Fibroblast of skin of scalp (primary cell): ENCODE measurements around the gene STRA6.

Experiments
- DNase-seq: peaks from one replicate; pipeline ENCODE4 v3.0.0-alpha.2; 2013

The STRA6 gene

GRCh38 chr15:74227968-74228722 is 25.6 kb upstream of the STRA6 start:
- no peak for DNase-seq

DNA sequence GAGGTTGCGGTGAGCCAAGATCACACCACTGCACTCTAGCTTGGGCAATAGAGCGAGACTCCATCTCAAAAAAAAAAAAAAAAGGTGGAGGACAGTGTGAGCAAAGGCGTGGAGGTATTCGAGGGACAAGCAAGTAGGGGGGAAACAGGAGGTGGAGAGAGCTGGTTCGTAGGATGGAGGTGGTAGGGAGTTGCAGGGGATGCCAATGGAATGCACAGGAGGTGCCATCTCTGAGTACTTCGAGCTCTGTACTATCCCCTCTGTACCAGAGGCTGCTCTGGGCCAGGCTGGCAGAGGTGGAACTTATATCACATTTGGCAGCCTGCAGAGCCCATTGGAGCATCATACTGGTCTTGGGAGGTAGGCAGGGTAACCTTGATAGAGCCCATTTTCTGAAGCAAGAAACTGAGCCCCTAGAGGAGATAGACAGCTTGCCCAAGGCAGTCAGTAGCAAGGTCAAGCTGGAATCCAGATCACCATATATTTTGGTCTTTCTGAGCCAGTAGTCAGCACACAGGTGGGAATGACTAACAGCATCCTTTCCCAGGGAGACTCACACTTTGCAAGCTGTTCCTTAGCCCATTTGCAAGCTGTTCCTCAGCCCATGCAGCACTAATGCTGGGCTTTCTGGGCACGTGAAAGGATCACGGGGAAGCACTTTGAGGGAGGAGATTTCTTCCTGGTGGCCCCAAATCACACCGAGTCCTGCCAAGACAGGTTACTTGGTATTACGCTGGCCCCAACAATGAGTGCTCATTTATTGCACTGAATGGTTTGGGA is 24.4 kb upstream of the STRA6 start:
- no peak for DNase-seq

DNA sequence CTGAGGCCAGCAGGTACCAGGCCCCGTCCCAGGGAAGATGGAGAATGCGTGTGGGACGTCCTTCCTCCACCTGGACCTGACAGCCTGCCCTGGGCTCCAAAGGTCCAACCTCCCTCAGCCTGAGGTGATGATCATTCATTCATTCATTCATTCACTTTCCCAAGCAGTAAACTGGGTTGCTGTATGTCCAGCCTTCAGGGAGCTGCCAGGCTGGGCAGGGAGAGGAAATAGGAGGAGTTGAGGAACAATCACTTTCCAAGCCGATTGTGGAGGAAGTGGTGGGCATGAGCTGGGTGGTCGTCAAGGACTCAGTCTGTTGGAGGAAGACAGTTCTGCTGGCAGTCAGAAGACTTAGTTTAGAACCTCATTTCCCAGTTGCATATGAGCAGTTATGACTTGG is 23.3 kb upstream of the STRA6 start:
- DNase-seq, result no peak

- no peak for DNase-seq
These were observed 19.9 kb upstream of the STRA6 start for GRCh38 chr15:74222240-74223119.

DNA sequence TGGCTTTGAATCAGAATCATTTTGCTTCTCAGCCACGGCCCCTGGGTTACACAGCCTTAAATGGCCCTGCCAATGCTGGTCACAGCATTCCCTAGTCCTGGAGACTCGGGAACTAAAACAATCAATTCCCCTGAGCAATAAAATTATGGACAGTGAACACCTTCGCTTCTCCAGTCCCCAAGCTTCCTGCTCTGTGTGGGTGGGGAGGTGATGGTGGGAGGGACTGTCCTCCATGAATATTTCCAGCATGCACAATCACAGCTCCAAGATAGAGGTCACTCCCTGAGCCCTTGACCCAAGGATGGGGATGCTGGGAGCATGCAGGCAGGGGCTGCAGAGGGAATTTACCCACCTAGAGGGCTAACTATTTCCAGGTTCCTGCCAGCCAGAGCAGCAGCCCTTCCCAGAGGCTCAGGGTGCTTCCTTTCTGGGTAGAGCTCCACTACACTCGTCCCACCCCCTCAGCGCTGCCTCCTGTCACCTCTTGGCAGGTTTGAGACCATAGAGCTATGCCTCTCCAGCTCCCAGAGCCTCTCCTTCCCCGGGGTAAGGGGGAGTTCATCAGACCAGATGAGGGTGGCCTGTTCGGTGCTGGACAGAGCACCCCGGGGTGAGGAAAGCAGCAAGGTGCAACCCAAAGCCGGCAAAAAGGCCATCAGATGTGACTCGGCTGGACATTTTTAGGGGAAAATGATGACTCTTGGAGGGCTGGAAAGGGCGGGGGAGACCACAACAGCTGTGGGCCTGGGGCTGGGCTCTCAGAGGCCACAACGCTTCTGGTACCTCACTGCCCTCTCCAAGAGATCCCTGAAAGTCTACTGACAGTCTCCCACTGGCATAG is 19.0 kb upstream of the STRA6 start:
- no peak for DNase-seq

- DNase-seq, result no peak
These were observed 18.1 kb upstream of the STRA6 start for GRCh38 chr15:74220475-74221248.

DNA sequence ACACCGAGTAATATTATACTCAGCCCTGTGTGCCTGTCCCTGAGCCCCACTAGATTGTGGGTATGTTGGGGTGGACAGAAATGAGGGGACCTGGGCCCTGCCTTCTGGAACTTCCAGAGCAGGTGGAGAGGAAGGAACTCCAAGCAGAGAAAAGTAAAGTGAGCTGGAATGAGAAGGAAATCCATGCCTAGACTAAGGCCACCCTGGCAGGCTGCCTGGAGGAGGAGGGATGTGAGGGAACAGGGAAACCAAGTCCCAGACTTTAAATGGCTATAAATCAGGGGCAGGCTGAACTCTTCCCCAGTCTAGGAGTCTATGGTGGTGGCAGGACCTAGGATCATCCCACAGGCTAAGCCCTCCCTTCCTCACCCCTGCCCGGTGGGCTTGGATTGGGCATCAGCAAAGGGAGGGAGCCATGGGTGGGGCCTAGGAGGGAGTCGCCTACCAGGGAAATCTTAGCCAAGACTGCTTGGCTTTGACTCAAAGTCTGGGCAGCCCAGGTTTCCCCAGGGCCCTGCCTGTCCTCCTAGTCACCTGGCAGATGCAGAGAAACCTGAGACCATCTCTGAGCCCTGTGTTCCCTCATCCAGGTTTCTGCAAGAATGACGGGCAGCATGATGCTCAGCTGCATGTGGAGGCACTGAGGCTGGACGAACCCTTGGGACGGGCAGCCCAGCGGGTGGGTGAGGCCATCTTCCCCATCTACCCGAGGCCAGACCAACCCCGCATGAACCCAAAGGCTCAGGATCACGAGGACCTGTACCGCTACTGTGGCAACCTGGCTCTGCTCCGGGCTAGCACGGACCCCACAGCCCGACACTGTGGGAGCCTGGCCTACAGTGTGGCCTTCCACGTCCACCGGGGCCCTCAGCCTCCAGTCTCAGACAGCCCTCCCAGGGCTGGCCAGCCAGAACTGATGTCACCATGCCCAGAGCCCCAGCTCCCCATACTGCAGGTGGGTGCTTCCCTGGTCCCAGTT is 15.6 kb upstream of the STRA6 start:
- DNase-seq, result no peak

- DNase-seq, result no peak
These were observed 14.4 kb upstream of the STRA6 start for GRCh38 chr15:74216949-74217348.

- DNase-seq, result no peak
These were observed 13.4 kb upstream of the STRA6 start for GRCh38 chr15:74215958-74216357.

- DNase-seq, result no peak
These were observed 11.9 kb upstream of the STRA6 start for GRCh38 chr15:74214324-74215021.

DNA sequence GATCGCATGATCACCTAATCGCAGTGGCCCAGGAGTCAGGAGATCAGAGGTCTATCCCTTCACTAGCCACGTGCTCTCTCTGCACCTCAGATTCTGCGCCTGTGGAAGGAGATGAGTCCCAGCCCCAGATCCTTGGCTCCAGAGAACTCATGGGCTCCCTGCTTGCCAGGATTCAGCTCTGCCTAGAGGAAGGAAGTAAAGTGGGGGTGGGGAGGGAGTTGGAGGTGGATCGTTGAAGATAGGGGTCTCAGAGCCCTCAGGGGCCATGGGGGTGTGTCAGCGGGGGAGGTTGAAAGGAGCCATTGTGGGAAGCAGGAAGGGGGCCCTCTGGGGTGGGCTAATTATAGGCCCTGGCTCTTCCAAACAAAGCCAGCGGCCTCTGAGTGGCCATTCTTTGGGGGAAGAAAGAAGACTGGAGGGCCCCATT is 11.3 kb upstream of the STRA6 start:
- no peak for DNase-seq

GRCh38 chr15:74212494-74212893 is 9.9 kb upstream of the STRA6 start:
- no peak for DNase-seq

- DNase-seq, result no peak
These were observed 9.1 kb upstream of the STRA6 start for GRCh38 chr15:74211656-74212055.

- no peak for DNase-seq
These were observed 8.1 kb upstream of the STRA6 start for GRCh38 chr15:74210729-74211128.

GRCh38 chr15:74209997-74210671 is 7.5 kb upstream of the STRA6 start:
- peak; percentile 86 for DNase-seq

- DNase-seq, result no peak
These were observed 7.0 kb upstream of the STRA6 start for GRCh38 chr15:74209560-74209958.

DNA sequence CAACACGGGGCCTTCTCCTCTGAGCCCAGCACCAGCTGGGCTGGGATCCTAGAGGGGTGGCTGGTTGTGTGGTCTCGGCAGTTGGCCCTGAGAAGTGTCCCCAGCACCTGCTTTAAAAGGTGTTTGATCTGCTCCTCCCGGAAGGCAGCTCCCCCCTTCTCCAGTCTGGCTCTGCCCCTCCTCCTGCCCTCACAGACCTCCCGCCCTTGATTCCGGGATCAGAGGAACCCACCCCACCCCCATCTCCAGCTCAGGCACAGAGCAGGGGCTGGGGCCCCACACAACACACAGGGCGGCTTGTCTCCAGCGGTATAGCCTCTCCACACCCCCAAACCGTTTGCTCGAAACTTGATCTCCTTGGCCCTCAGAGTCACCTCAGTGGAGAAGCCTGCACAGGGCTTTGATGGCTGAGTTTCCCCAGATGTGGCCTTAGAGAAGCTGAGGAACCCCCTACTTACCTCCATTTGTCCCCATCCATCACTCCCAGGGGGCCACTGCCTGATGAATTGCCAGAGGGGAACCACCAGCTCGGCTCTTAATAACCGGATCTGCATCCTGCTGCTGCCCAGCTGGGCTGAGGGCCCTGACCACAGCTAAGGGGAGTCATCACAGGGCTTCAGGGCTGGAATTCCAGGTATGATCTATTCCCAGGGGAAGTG is 6.4 kb upstream of the STRA6 start:
- peak; percentile 70 for DNase-seq

DNA sequence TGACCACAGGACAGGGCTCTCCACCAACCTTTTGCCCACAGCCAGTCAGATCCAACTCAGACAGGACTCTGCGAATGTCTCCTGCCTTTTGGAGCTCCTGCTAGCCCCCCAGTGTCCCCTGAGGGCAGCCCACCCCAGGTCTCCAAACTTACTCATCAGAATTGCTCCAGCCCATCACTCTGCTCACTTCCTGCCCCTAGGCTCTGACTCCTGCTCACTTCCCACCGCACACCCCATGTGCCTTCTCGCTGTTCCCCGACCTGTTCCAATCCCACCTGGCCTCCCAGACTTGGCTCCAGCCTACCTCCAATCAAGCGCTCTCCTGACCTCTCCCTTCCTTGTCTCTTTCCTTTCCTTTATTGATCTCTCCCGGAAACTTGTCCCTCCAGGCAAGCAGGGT is 5.9 kb upstream of the STRA6 start:
- no peak for DNase-seq
